IMR-90 (cell line): Measurements from ENCODE around the gene ABR. TPM values are rescaled to one million over a fixed set of nuclear protein-coding genes. Genes with fewer than 3 reads are reported as not detected.

ENCODE experiments used
- ATAC-seq: fragments of 200-7000 bp; cut with Tn5 transposase; 2 replicates; pipeline ENCODE4 v1.9.1; 2020; ENCODE audit warnings: low read depth, mild to moderate bottlenecking, moderate library complexity
- BruUV-seq: library from RNA; stranded (reverse); fragments of 400-500 nt; replicated peaks from 2 replicates; lab custom pipeline; 2021; lab: Mats Ljungman, UMichigan
- CTCF ChIA-PET: fragments of 300-600 bp; formaldehyde crosslinking; extraction: SDS; loops from one replicate; lab custom pipeline; 2021; ENCODE audit warnings: antibody characterized with exemption; lab: Yijun Ruan, JAX
- POLR2A ChIA-PET: fragments of 300-600 bp; sonication (Branson Sonifier 250); formaldehyde crosslinking; loops from one replicate; lab custom pipeline; 2022; ENCODE audit warnings: antibody characterized with exemption; ENCODE audit not compliant: unreplicated experiment; lab: Charles Lee
- DNase-seq: peaks from one replicate; pipeline ENCODE4 v3.0.0; 2013
- H2AFZ ChIP-seq: replicated peaks from 2 replicates; pipeline ENCODE3; 2013; ENCODE audit warnings: low read length, mild to moderate bottlenecking; ENCODE audit not compliant: poor library complexity
- H2AK5ac ChIP-seq: 2 replicates; pipeline ENCODE4 v1.6.1; 2013; ENCODE audit warnings: low read depth, low read length, inconsistent platforms
- H2AK9ac ChIP-seq: replicated peaks from 2 replicates; pipeline ENCODE3; 2013; ENCODE audit warnings: mild to moderate bottlenecking, low read depth, low read length, moderate library complexity; ENCODE audit not compliant: poor library complexity
- H2BK120ac ChIP-seq: 2 replicates; pipeline ENCODE4 v1.6.1; 2013; ENCODE audit warnings: low read depth, low read length, inconsistent platforms
- H2BK15ac ChIP-seq: 3 replicates; pipeline ENCODE4 v1.6.1; 2013; ENCODE audit warnings: low read depth, low read length, inconsistent platforms
- H2BK20ac ChIP-seq: 2 replicates; pipeline ENCODE4 v1.6.1; 2013; ENCODE audit warnings: low read depth, mild to moderate bottlenecking, inconsistent platforms, low read length, moderate library complexity
- H2BK5ac ChIP-seq: 2 replicates; pipeline ENCODE4 v1.6.1; 2013; ENCODE audit warnings: mild to moderate bottlenecking, low read depth, low read length, inconsistent platforms; ENCODE audit not compliant: poor library complexity, severe bottlenecking
- H3K14ac ChIP-seq: replicated peaks from 2 replicates; pipeline ENCODE4 v1.6.1; 2013; ENCODE audit warnings: low read depth, low read length, inconsistent platforms
- H3K18ac ChIP-seq: 2 replicates; pipeline ENCODE4 v1.6.1; 2013; ENCODE audit warnings: low read depth, low read length, control low read depth
- H3K23ac ChIP-seq: 2 replicates; pipeline ENCODE4 v1.6.1; 2013; ENCODE audit warnings: low read depth, low read length, inconsistent platforms
- H3K27ac ChIP-seq: 2 replicates; pipeline ENCODE4 v1.5.1; 2013; ENCODE audit warnings: mild to moderate bottlenecking, control low read depth, low read length; ENCODE audit not compliant: insufficient read depth
- H3K27me3 ChIP-seq: 2 replicates; pipeline ENCODE4 v1.6.1; 2013; ENCODE audit warnings: low read length; ENCODE audit not compliant: control insufficient read depth, insufficient read depth
- H3K36me3 ChIP-seq: 2 replicates; pipeline ENCODE4 v1.6.1; 2013; ENCODE audit warnings: low read length, mixed read lengths; ENCODE audit not compliant: control insufficient read depth, insufficient read depth
- H3K4ac ChIP-seq: 2 replicates; pipeline ENCODE4 v1.6.1; 2013; ENCODE audit warnings: low read depth, low read length, inconsistent platforms
- H3K4me1 ChIP-seq: 2 replicates; pipeline ENCODE4 v1.6.1; 2013; ENCODE audit warnings: low read length, mixed read lengths; ENCODE audit not compliant: control insufficient read depth, insufficient read depth
- H3K4me2 ChIP-seq: 2 replicates; pipeline ENCODE4 v1.6.1; 2013; ENCODE audit warnings: low read depth, mild to moderate bottlenecking, control low read depth, low read length, moderate library complexity
- H3K4me3 ChIP-seq: 2 replicates; pipeline ENCODE4 v1.5.1; 2013; ENCODE audit warnings: low read depth, mild to moderate bottlenecking, control low read depth, low read length, moderate library complexity; ENCODE audit not compliant: insufficient read depth
- H3K56ac ChIP-seq: 2 replicates; pipeline ENCODE4 v1.6.1; 2013; ENCODE audit warnings: low read length, inconsistent platforms; ENCODE audit not compliant: insufficient read depth; ENCODE audit errors: extremely low read depth
- H3K79me1 ChIP-seq, 2 experiments: 2 replicates each; pipeline ENCODE4 v1.6.1; 2013; ENCODE audit warnings: low read length in 2 of 2, inconsistent platforms in 1 of 2, low read depth in 1 of 2
- H3K9ac ChIP-seq: 2 replicates; pipeline ENCODE4 v1.6.1; 2013; ENCODE audit warnings: low read depth, low read length, control low read depth
- H3K9me1 ChIP-seq: 2 replicates; pipeline ENCODE4 v1.6.1; 2013; ENCODE audit warnings: low read length, inconsistent platforms; ENCODE audit not compliant: insufficient read depth
- H3K9me3 ChIP-seq: 2 replicates; pipeline ENCODE4 v1.6.1; 2013; ENCODE audit warnings: low read length; ENCODE audit not compliant: control insufficient read depth, insufficient read depth
- H4K20me1 ChIP-seq: 2 replicates; pipeline ENCODE4 v1.6.1; 2013; ENCODE audit warnings: low read length, inconsistent platforms; ENCODE audit not compliant: insufficient read depth
- H4K5ac ChIP-seq: 2 replicates; pipeline ENCODE4 v1.6.1; 2013; ENCODE audit warnings: mild to moderate bottlenecking, low read depth, low read length, control low read depth
- H4K8ac ChIP-seq, 2 experiments: 2 replicates each; pipeline ENCODE4 v1.6.1; 2013; ENCODE audit warnings: low read depth in 2 of 2, low read length in 2 of 2, control low read depth in 1 of 2, inconsistent platforms in 1 of 2
- H4K91ac ChIP-seq: 2 replicates; pipeline ENCODE4 v1.6.1; 2013; ENCODE audit warnings: low read depth, low read length, inconsistent platforms; ENCODE audit not compliant: insufficient read depth
- BHLHE40 ChIP-seq: fragments of 150-350 bp; IDR thresholded peaks from 2 replicates; pipeline ENCODE4 v1.6.1; 2016; ENCODE audit warnings: mild to moderate bottlenecking, low read depth, low read length
- CEBPB ChIP-seq: IDR thresholded peaks from 2 replicates; pipeline ENCODE4 v1.6.1; 2012; ENCODE audit warnings: low read depth, low read length, improper control_type of control experiment
- CHD1 ChIP-seq: IDR thresholded peaks from 2 replicates; pipeline ENCODE4 v1.6.1; 2012; ENCODE audit warnings: low read depth, low read length, improper control_type of control experiment
- MAZ ChIP-seq: IDR thresholded peaks from 2 replicates; pipeline ENCODE4 v1.6.1; 2012; ENCODE audit warnings: low read depth, mild to moderate bottlenecking, low read length, improper control_type of control experiment, moderate library complexity, borderline replicate concordance
- RCOR1 ChIP-seq: IDR thresholded peaks from 2 replicates; pipeline ENCODE4 v1.6.1; 2012; ENCODE audit warnings: mild to moderate bottlenecking, low read length, improper control_type of control experiment; ENCODE audit not compliant: insufficient replicate concordance
- RFX5 ChIP-seq: IDR thresholded peaks from 2 replicates; pipeline ENCODE4 v1.8.0; 2012; ENCODE audit warnings: low read depth, mild to moderate bottlenecking, low read length, moderate library complexity
- WGBS, 2 experiments: methylation state at CpG; one replicate each; pipeline versions ENCODE4 v1.1.5 to v1.1.7; 2013; ENCODE audit warnings: missing lambda C conversion rate in 2 of 2; ENCODE audit not compliant: insufficient read length in 1 of 2; ENCODE audit errors: extremely low coverage in 2 of 2; 5-methylcytosine and 5-hydroxymethylcytosine counted together
- dilution Hi-C: fragments of 300-500 bp; cut with HindIII; formaldehyde crosslinking; loops from one replicate; pipeline ENCODE4 v1.14.3; 2018; ENCODE audit warnings: low sequenced_read_pairs; ENCODE audit not compliant: unreplicated experiment
- in situ Hi-C: fragments of 300-500 bp; cut with MboI; formaldehyde crosslinking; loops from 3 replicates; pipeline ENCODE4 v1.14.3; 2019; ENCODE audit warnings: low sequenced_read_pairs, inconsistent platforms, mixed read lengths
- intact Hi-C: fragments of 100-400 bp; cut with micrococcal nuclease; formaldehyde crosslinking; loops from 2 replicates; pipeline ENCODE4 v1.10.0; 2022
- polyA plus RNA-seq, 3 experiments: library from polyadenylated mRNA; depleted of rRNA; stranded (reverse); fragments of >200 nt; gene quantifications; 2 replicates each; pipeline ENCODE4 v1.2.3, GENCODE V29; 2012; ENCODE audit warnings: low replicate concordance in 1 of 3
- total RNA-seq: library from RNA; depleted of rRNA; stranded (reverse); fragments of >200 nt; gene quantifications from 2 replicates; pipeline ENCODE4 v1.2.3, GENCODE V29; 2012

The ABR gene
- total and polyA plus RNA-seq, 2 of the 4 experiments (the other 2 are of a cell fraction) = 28.3 to 79.7 TPM

GRCh38 chr17:1143573-1143972 is 36.2 kb downstream of the ABR start:
- BruUV-seq = no TSS peak
- dilution Hi-C loops = no loop called here
- Histone ChIP-seq H3K79me1 (peaks cover 0 to 8% of the 10 kb centered on the region in 2 experiments; a peak in 1 of 4 replicates), H3K9me3 (no peaks in the 10 kb centered on the region), H3K9ac (no peak overlapping the region), H3K18ac (no peak overlapping the region), H3K27me3 (peaks cover 2% of the 10 kb centered on the region; the same call in 1 of the 2 replicates), H4K20me1 (peaks cover 64% of the 10 kb centered on the region), H3K27ac (no peak overlapping the region), H3K9me1 (peaks cover 13% of the 10 kb centered on the region; the same call in 1 of the 2 replicates), H4K91ac (no peak overlapping the region), H3K23ac (no peak overlapping the region), H2AK5ac (no peak overlapping the region), H4K8ac (no peak overlapping the region), H3K4me3 (no peak overlapping the region), H3K36me3 (peaks cover under 1% of the 10 kb centered on the region; the same call in 1 of the 2 replicates), H3K4ac (no peak overlapping the region), H3K4me1 (peaks cover 4% of the 10 kb centered on the region), H3K56ac (no peak overlapping the region), H2BK120ac (no peak overlapping the region), H2BK5ac (no peak overlapping the region), H3K14ac (no peak overlapping the region), H2AFZ (no peak overlapping the region), H3K4me2 (no peak overlapping the region), H4K5ac (no peak overlapping the region), H2AK9ac (no peak overlapping the region), H2BK20ac (no peak overlapping the region), H2BK15ac (no peak overlapping the region)
- 40% methylated on average over 1 of the region's 10 CpGs; no CpG with 5 or more reads in 1 of the 2 experiments for WGBS, 2 experiments
- peak; percentile 34 for DNase-seq
- intact Hi-C loops = no loop called here
- in situ Hi-C loops = loop anchor here (5.0 kb wide), 1 partner anchor 44 kb away; no protein-coding TSS in a partner anchor
- no peak for TF ChIP-seq RFX5
- no peak for TF ChIP-seq MAZ
- no peak for TF ChIP-seq BHLHE40
- no peak for TF ChIP-seq CHD1
- no peak for TF ChIP-seq CEBPB
- no peak for TF ChIP-seq RCOR1
- POLR2A ChIA-PET = no interaction called here
- no peak for ATAC-seq
- CTCF ChIA-PET = interaction anchor here (0.6 to 1.1 kb wide), 2 partner anchors 29 to 62 kb away, joined by 3 to 7 read pairs; no protein-coding TSS in a partner anchor
